ENCODE results near the gene PPP1R3D. TPM values are rescaled to one million over a fixed set of nuclear protein-coding genes. Genes with fewer than 3 reads are reported as not detected.

PPP1R3D gene
- total and polyA plus RNA-seq, 2 of the 8 experiments (the other 6 are each of a cell fraction or from before 2014, with no cell fraction given), result 1.4 to 3.9 TPM

DNA sequence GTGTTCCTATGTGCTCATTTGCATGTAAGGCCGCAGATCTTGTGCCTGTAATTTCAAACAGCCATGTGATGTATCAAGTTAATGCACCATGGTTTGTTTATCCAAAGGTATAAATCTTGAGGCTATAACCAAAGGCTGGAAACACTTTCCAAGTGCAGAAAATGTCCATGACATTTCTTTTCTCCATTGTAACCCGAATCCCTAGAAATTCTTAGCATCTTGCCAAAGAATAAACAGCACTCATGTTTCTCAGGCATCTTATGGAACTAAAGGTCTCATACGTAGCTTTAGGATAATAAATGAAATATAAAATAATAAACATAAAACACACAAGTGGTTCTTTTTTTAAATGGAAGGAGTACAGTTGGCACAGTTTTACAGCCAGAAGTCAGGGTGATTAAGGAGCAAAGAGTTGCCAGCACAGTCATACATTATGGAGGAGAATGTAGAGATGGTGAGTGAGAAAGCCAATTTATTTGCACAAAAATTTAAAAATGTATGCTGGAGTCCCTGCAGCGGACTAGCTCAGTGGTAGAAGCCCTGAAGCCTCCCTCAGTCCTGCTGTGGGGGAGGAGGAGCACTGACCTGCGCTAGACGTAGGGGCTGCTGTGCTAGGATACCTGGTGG lies 36.2 kb upstream of the PPP1R3D start:
- ChIA-PET CTCF (ENCODE audit: partially characterized antibody) (interaction anchor here (0.6 to 1.2 kb wide), 3 partner anchors 9 to 72 kb away, joined by 3 to 4 read pairs (median 3); no protein-coding TSS in a partner anchor), POLR2A (ENCODE audit: partially characterized antibody) (no interaction called here)
- Histone ChIP-seq H4K5ac (ENCODE audit: insufficient read length, low read depth, low read length) (no peak overlapping the region), H3K79me1 (ENCODE audit: low read depth, low read length) (no peaks in the 10 kb centered on the region), H3K79me2 (ENCODE audit: control insufficient read depth in 1 of 2, insufficient read depth in 2 of 2, low read length in 2 of 2) (no peaks in the 10 kb centered on the region), H3K18ac (ENCODE audit: extremely low read depth, low read length) (no peak overlapping the region), H4K20me1 (replicated peaks in 1 of 2; ENCODE audit: control insufficient read depth in 1 of 2, insufficient read depth in 2 of 2, low read length in 2 of 2) (no peaks in the 10 kb centered on the region), H3K56ac (replicated peaks; ENCODE audit: insufficient read length, low read depth, low read length) (no peak overlapping the region), H4K91ac (replicated peaks; ENCODE audit: insufficient read length, low read length) (no peak overlapping the region), H2BK5ac (ENCODE audit: low read depth, low read length) (no peak overlapping the region), H3K4me2 (ENCODE audit: insufficient read depth in 1 of 2, low read depth in 2 of 2, low read length in 2 of 2) (no peak overlapping the region), H2BK20ac (ENCODE audit: low read length) (no peak overlapping the region), H3K23me2 (ENCODE audit: low read depth, low read length) (no peaks in the 10 kb centered on the region), H2BK12ac (ENCODE audit: low read depth, low read length) (no peak overlapping the region), H2BK15ac (ENCODE audit: low read length) (no peak overlapping the region), H3K9me3 (ENCODE audit: insufficient read depth in 2 of 2, low read depth in 1 of 2, low read length in 1 of 2) (no peaks in the 10 kb centered on the region), H2AK5ac (ENCODE audit: low read depth, low read length) (no peak overlapping the region), H3K14ac (ENCODE audit: insufficient read length) (no peak overlapping the region), H3K27ac (ENCODE audit: low read depth, low read length) (no peak overlapping the region), H3K4me1 (replicated peaks in 1 of 4; ENCODE audit: control insufficient read depth in 3 of 4, insufficient read depth in 4 of 4, low read length in 3 of 4) (no peaks in the 10 kb centered on the region; a peak in 1 of 7 replicates), H3K9ac (replicated peaks in 1 of 4; ENCODE audit: extremely low read depth in 1 of 4, low read depth in 3 of 4, low read length in 3 of 4) (no peak overlapping the region), H2BK120ac (replicated peaks; ENCODE audit: low read depth, low read length) (no peak overlapping the region), H3K27me3 (replicated peaks in 1 of 4; ENCODE audit: control insufficient read depth in 3 of 4, extremely low read depth in 1 of 4, insufficient read depth in 3 of 4, low read length in 3 of 4) (no peaks in the 10 kb centered on the region), H2AFZ (ENCODE audit: low read length) (no peak overlapping the region), H3K23ac (ENCODE audit: insufficient read length) (no peak overlapping the region), H3K36me3 (ENCODE audit: control insufficient read depth in 2 of 4, insufficient read depth in 4 of 4, low read length in 3 of 4) (no peaks in the 10 kb centered on the region), H3K4ac (replicated peaks; ENCODE audit: insufficient read length, low read depth, low read length) (no peak overlapping the region), H4K8ac (ENCODE audit: extremely low read depth, insufficient read depth, low read length) (peak overlapping the region; percentile 45; the same call in 1 of the 2 replicates), H3K4me3 (ENCODE audit: extremely low read depth in 1 of 4, insufficient read depth in 2 of 4, low read depth in 3 of 4, low read length in 4 of 4) (no peak overlapping the region)
- DNase-seq (ENCODE audit: low read depth in 1 of 2, low spot score in 2 of 2) (no peak), FAIRE-seq (no peak)
- WGBS, 2 experiments (ENCODE audit: extremely low coverage in 1 of 2, insufficient coverage in 1 of 2, insufficient read length in 1 of 2, insufficient replicate concordance in 2 of 2, low coverage in 1 of 2, low lambda C conversion rate in 2 of 2, missing lambda C conversion rate in 1 of 2), result 94% methylated on average over 6 of the region's 6 CpGs; no CpG with 5 or more reads in 1 of the 2 experiments
- TF ChIP-seq BCL11A (IDR thresholded peaks at IDR 0.05; ENCODE audit: low read depth in 2 of 2, low read length in 2 of 2) (no peak), CBX8 (IDR thresholded peaks at IDR 0.05; ENCODE audit: borderline replicate concordance, low read depth, low read length) (no peak), SIRT6 (IDR thresholded peaks at IDR 0.05; ENCODE audit: low read length) (no peak), KDM1A (IDR thresholded peaks at IDR 0.05; ENCODE audit: borderline replicate concordance, low read length) (no peak), CREB1 (IDR thresholded peaks at IDR 0.05) (no peak), CEBPB (IDR thresholded peaks at IDR 0.05; ENCODE audit: low read depth, low read length) (no peak), CHD2 (IDR thresholded peaks at IDR 0.05; ENCODE audit: low read length) (no peak), RFX5 (IDR thresholded peaks at IDR 0.05; ENCODE audit: borderline replicate concordance, low read depth, low read length) (no peak), SIN3A (conservative IDR thresholded peaks at IDR 0.05 in 1 of 2, IDR thresholded peaks at IDR 0.05 in 1 of 2; ENCODE audit: low read depth in 1 of 2, low read length in 2 of 2) (no peak), BRCA1 (IDR thresholded peaks at IDR 0.05; ENCODE audit: low read depth, low read length) (no peak)
- TF ChIP-seq, protein P1, sequence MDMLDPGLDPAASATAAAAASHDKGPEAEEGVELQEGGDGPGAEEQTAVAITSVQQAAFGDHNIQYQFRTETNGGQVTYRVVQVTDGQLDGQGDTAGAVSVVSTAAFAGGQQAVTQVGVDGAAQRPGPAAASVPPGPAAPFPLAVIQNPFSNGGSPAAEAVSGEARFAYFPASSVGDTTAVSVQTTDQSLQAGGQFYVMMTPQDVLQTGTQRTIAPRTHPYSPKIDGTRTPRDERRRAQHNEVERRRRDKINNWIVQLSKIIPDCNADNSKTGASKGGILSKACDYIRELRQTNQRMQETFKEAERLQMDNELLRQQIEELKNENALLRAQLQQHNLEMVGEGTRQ (IDR thresholded peaks at IDR 0.05; ENCODE audit: low read length), result no peak

Measured in H1 (cell line).